HG03575 (cell line): ENCODE measurements around the gene IL1R2.

ENCODE experiments used
- ATAC-seq: cut with Tn5 transposase; IDR thresholded peaks from one replicate; pipeline ENCODE4 v1.9.1; 2021; ENCODE audit not compliant: unreplicated experiment, insufficient number of reproducible peaks, low FRiP score; ENCODE audit errors: extremely low read depth

IL1R2 gene

GRCh38 chr2:102013206-102014040 lies 21.7 kb downstream of the IL1R2 start:
- no peak for ATAC-seq

- no peak for ATAC-seq
These were observed 22.2 kb downstream of the IL1R2 start for GRCh38 chr2:102014041-102014345.

GRCh38 chr2:102015399-102015798 lies 23.6 kb downstream of the IL1R2 start:
- no peak for ATAC-seq

- ATAC-seq: no peak
These were observed 24.7 kb downstream of the IL1R2 start for GRCh38 chr2:102016399-102016955.

- ATAC-seq: no peak
These were observed 27.2 kb downstream of the IL1R2 start for GRCh38 chr2:102018823-102019445.

GRCh38 chr2:102020596-102021170 lies 28.9 kb downstream of the IL1R2 start:
- ATAC-seq: no peak

- no peak for ATAC-seq
These were observed 30.0 kb downstream of the IL1R2 start for GRCh38 chr2:102021779-102022178.

GRCh38 chr2:102022884-102023539 lies 31.3 kb downstream of the IL1R2 start:
- no peak for ATAC-seq

GRCh38 chr2:102024410-102024809 lies 32.6 kb downstream of the IL1R2 start:
- no peak for ATAC-seq

- peak; percentile 59 for ATAC-seq
These were observed 33.3 kb downstream of the IL1R2 start for GRCh38 chr2:102025016-102025501.

GRCh38 chr2:102025583-102026267 lies 34.0 kb downstream of the IL1R2 start:
- ATAC-seq: peak; percentile 27

- no peak for ATAC-seq
These were observed 35.5 kb downstream of the IL1R2 start for GRCh38 chr2:102027036-102027980.

- no peak for ATAC-seq
These were observed 36.7 kb downstream of the IL1R2 start for GRCh38 chr2:102028470-102028869.

- ATAC-seq: no peak
These were observed 37.6 kb downstream of the IL1R2 start for GRCh38 chr2:102029405-102029804.

GRCh38 chr2:102029952-102030351 lies 38.2 kb downstream of the IL1R2 start:
- no peak for ATAC-seq

- no peak for ATAC-seq
These were observed 38.7 kb downstream of the IL1R2 start for GRCh38 chr2:102030502-102030854.

- ATAC-seq: no peak
These were observed 39.2 kb downstream of the IL1R2 start for GRCh38 chr2:102030855-102031527.
